Measurements from ENCODE around the gene TRAPPC2.
"Not testable (repeated sequence)": the region's sequence is repeated elsewhere in the genome, so short reads cannot be mapped to it uniquely, and the experiment has no call there.

Gene TRAPPC2

GRCh38 chrX:13688384-13688957 is 45.9 kb downstream of the TRAPPC2 start:
- H3K4me1 ChIP-seq (ENCODE audit: insufficient read depth, poor library complexity, severe bottlenecking) = peaks cover 17% of the 10 kb centered on the region
- H3K9me3 ChIP-seq (ENCODE audit: severe bottlenecking) = no peaks in the 10 kb centered on the region
- H3K36me3 ChIP-seq (ENCODE audit: low read depth) = no peaks in the 10 kb centered on the region
- peak overlapping the region; percentile 88 for H3K4me3 ChIP-seq (ENCODE audit: severe bottlenecking)
- no peak for TF ChIP-seq CTCF (IDR thresholded peaks at IDR 0.05; ENCODE audit: poor library complexity, severe bottlenecking)
- H3K27me3 ChIP-seq (ENCODE audit: insufficient read depth, poor library complexity, severe bottlenecking) = no peaks in the 10 kb centered on the region
- H3K27ac ChIP-seq (ENCODE audit: poor library complexity, severe bottlenecking) = peak overlapping the region; percentile 64
- ATAC-seq (ENCODE audit: low read depth) (no peak), DNase-seq (ENCODE audit: low spot score) (no peak)

GRCh38 chrX:13687203-13687602 is 47.2 kb downstream of the TRAPPC2 start:
- no peaks in the 10 kb centered on the region for H3K27me3 ChIP-seq (ENCODE audit: insufficient read depth, poor library complexity, severe bottlenecking)
- no peaks in the 10 kb centered on the region for H3K9me3 ChIP-seq (ENCODE audit: severe bottlenecking)
- H3K27ac ChIP-seq (ENCODE audit: poor library complexity, severe bottlenecking) = no peak overlapping the region
- H3K4me1 ChIP-seq (ENCODE audit: insufficient read depth, poor library complexity, severe bottlenecking) = peaks cover 5% of the 10 kb centered on the region
- no peak for TF ChIP-seq CTCF (IDR thresholded peaks at IDR 0.05; ENCODE audit: poor library complexity, severe bottlenecking)
- ATAC-seq (ENCODE audit: low read depth) = no peak
- H3K36me3 ChIP-seq (ENCODE audit: low read depth) = no peaks in the 10 kb centered on the region
- no peak overlapping the region for H3K4me3 ChIP-seq (ENCODE audit: severe bottlenecking)
- DNase-seq (ENCODE audit: low spot score) = no peak

GRCh38 chrX:13685126-13685763 is 49.2 kb downstream of the TRAPPC2 start:
- no peak for TF ChIP-seq CTCF (IDR thresholded peaks at IDR 0.05; ENCODE audit: poor library complexity, severe bottlenecking)
- Histone ChIP-seq H3K4me3 (ENCODE audit: severe bottlenecking) (no peak overlapping the region), H3K36me3 (ENCODE audit: low read depth) (no peaks in the 10 kb centered on the region), H3K27me3 (ENCODE audit: insufficient read depth, poor library complexity, severe bottlenecking) (no peaks in the 10 kb centered on the region), H3K27ac (ENCODE audit: poor library complexity, severe bottlenecking) (no peak overlapping the region), H3K4me1 (ENCODE audit: insufficient read depth, poor library complexity, severe bottlenecking) (peaks cover 5% of the 10 kb centered on the region), H3K9me3 (ENCODE audit: severe bottlenecking) (no peaks in the 10 kb centered on the region)
- DNase-seq (ENCODE audit: low spot score) = no peak
- peak; percentile 70 for ATAC-seq (ENCODE audit: low read depth)

- no peaks in the 10 kb centered on the region for H3K27me3 ChIP-seq (ENCODE audit: insufficient read depth, poor library complexity, severe bottlenecking)
- DNase-seq (ENCODE audit: low spot score) = no peak
- H3K36me3 ChIP-seq (ENCODE audit: low read depth) = no peaks in the 10 kb centered on the region
- no peak for ATAC-seq (ENCODE audit: low read depth)
- no peak overlapping the region for H3K27ac ChIP-seq (ENCODE audit: poor library complexity, severe bottlenecking)
- no peaks in the 10 kb centered on the region for H3K9me3 ChIP-seq (ENCODE audit: severe bottlenecking)
- peaks cover 5% of the 10 kb centered on the region for H3K4me1 ChIP-seq (ENCODE audit: insufficient read depth, poor library complexity, severe bottlenecking)
- H3K4me3 ChIP-seq (ENCODE audit: severe bottlenecking) = no peak overlapping the region
- TF ChIP-seq CTCF (IDR thresholded peaks at IDR 0.05; ENCODE audit: poor library complexity, severe bottlenecking) = no peak
Measured at GRCh38 chrX:13684361-13684760, 50.1 kb downstream of the TRAPPC2 start.

- Histone ChIP-seq H3K9me3 (ENCODE audit: severe bottlenecking) (no peaks in the 10 kb centered on the region), H3K4me1 (ENCODE audit: insufficient read depth, poor library complexity, severe bottlenecking) (peaks cover 5% of the 10 kb centered on the region), H3K27me3 (ENCODE audit: insufficient read depth, poor library complexity, severe bottlenecking) (no peaks in the 10 kb centered on the region), H3K4me3 (ENCODE audit: severe bottlenecking) (no peak overlapping the region), H3K27ac (ENCODE audit: poor library complexity, severe bottlenecking) (no peak overlapping the region), H3K36me3 (ENCODE audit: low read depth) (no peaks in the 10 kb centered on the region)
- no peak for DNase-seq (ENCODE audit: low spot score)
- TF ChIP-seq CTCF (IDR thresholded peaks at IDR 0.05; ENCODE audit: poor library complexity, severe bottlenecking) = no peak
- no peak for ATAC-seq (ENCODE audit: low read depth)
Measured at GRCh38 chrX:13681595-13681994, 52.8 kb downstream of the TRAPPC2 start.

GRCh38 chrX:13679700-13680099 is 54.7 kb downstream of the TRAPPC2 start:
- not testable (repeated sequence) for H3K9me3 ChIP-seq (ENCODE audit: severe bottlenecking); H3K4me3 ChIP-seq (ENCODE audit: severe bottlenecking); ATAC-seq (ENCODE audit: low read depth); H3K36me3 ChIP-seq (ENCODE audit: low read depth); H3K27ac ChIP-seq (ENCODE audit: poor library complexity, severe bottlenecking); H3K27me3 ChIP-seq (ENCODE audit: insufficient read depth, poor library complexity, severe bottlenecking); H3K4me1 ChIP-seq (ENCODE audit: insufficient read depth, poor library complexity, severe bottlenecking); DNase-seq (ENCODE audit: low spot score)

Measured in RWPE2 (cell line).